IPS-NIHi7 (cell line): ENCODE measurements around the gene PFDN2.
A peak's percentile ranks its signal among the peaks of the same experiment; 100 is the strongest.
"Not testable (repeated sequence)": the region's sequence is repeated elsewhere in the genome, so short reads cannot be mapped to it uniquely, and the experiment has no call there.

Experiments used
- DNase-seq: peaks from one replicate; pipeline ENCODE4 v3.0.0; 2012; ENCODE audit warnings: mixed read lengths; ENCODE audit errors: extremely low spot score

The PFDN2 gene

DNA sequence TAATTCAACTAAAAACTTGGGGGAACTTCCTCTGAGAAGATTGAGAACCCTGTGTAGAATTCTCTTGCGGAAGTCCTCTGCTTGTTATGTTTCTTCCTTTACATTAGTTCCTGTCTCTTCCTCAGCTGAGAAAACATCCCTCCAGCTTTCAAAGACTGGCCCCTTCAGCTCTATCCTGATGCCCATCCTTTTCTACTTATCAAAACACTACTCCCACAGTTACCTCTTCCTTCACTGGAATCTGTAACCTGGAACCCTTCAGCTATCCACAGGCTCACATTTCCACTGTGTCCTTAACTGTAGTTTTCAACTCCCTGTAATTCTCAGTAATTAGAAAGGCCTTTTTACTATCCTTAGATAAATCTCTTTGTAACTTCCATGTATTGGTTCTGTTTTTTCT lies 20.6 kb upstream of the PFDN2 start:
- no peak for DNase-seq

GRCh38 chr1:161137881-161138280 lies 20.0 kb upstream of the PFDN2 start:
- DNase-seq = no peak

DNA sequence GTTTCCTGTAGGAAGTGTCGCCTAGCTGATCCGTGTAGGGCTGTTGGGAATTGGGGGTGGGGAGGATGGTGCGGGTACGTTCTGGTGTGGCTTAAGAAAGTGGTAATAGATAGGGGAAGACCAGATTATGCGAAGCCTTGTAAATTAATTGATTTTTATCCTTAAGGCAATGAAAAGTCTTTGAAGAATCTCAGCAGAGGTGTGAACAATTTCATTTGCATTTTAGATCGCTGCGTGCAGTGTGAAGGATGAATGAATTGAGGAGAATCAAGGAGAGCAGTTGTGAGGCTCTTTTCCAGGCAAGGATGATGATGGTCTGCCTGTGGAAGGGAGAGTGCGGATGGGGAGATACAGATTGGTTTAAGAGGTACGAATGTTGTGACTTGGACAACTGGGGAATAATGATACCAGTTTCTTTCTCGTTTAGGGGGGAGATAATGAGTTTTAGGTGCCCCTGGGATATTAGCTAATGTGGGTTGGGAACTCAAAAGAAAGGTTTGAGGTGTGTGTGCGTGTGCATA lies 15.4 kb upstream of the PFDN2 start:
- no peak for DNase-seq

GRCh38 chr1:161132410-161133219 lies 14.8 kb upstream of the PFDN2 start, which contains the start of gene DEDD:
TSS of gene DEDD (minus strand) at chr1:161132667. CDS start at chr1:161124462, 8,205 bp downstream.
- DNase-seq = peak; percentile 89

- DNase-seq = no peak
Measured at GRCh38 chr1:161131523-161132409, 13.9 kb upstream of the PFDN2 start.

- no peak for DNase-seq
Measured at GRCh38 chr1:161130266-161130665, 12.4 kb upstream of the PFDN2 start.

DNA sequence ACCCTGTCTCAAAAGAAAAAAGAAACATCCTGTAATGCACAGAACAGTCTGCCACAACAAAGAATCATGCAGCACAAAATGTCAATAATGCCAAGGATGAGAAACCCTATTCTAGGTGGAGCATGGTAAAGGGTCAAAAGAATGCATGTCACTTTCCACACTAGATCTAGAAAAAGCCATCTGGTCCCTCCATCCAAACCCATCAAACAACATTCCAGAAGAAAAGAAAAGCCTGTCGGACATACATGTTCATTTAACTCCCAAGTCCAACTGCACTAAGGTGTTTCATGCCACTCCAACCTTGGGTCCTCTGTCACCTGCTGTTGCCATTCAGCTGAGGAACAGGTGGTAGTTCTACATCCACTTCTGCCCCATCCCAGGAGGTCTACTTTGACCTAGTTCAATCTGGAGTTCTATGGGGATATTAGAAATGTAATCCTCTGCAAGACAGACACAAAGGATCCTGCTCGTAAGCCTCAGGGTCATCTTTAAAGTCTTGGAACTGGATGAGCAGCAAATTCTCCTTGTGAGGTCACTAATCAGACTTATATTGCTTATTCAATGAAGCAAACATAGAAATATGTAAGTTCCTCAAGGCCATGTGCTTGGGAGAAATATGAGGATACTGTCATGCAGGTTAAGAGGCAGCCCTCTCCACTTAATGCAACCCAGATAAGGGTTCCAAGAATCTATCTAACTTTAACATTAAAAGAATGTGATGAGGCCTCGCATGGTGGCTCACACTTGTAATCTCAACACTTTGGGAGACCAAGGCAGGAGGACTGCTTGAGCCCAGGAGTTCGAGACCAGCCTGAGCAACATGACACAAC lies 11.0 kb upstream of the PFDN2 start:
- DNase-seq = no peak

- no peak for DNase-seq
Measured at GRCh38 chr1:161127649-161128048, 9.8 kb upstream of the PFDN2 start.

- DNase-seq = no peak
Measured at GRCh38 chr1:161122967-161123366, 5.1 kb upstream of the PFDN2 start.

DNA sequence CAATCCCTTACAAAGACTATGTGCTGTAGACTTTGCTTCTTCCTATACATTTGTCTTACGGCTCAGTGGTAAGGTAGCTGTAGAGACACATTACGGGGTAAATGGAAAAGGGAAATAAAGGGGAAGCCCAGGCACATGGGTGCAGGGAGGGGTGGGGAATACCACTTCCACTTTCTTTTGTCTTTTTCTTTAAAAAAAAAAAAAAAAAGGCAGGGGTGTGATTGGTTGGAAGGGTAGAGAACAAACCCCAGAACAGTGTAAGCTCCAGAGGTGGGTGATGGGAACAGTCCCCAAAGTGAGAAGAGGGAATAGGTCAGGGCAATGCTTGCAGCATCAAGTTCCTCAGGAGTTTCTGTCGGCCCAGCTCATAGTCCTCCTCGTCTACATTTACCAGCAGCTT lies 4.0 kb upstream of the PFDN2 start:
- no peak for DNase-seq

DNA sequence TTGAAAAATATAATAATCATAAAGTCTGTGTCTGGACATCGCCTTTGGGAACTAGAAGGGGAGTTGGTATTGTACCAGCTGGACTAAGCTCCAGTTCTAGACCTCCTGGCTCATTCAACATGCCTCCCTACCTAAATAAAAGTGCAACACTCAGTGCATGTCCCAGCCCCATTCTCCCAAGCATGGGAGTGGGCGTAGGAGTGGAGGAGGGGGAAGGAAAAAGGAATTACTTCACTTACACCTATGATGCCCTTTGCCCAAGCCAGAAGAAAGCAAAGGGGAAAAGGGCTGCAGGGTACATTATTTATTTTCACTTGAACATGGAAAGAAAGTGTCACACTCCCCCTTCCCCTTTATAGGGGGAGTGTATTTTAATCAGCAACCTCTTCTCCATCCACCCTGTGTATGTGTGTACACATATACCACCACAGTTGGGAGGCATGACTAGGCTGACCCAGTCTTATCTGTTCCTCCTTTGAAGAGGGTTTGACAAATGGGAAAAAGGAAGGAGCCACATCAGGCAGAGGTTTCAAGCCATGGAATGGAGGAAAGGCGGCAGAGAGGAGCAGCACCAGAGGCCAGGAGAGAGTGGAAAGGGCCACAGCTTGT lies 3.3 kb upstream of the PFDN2 start:
- no peak for DNase-seq

DNA sequence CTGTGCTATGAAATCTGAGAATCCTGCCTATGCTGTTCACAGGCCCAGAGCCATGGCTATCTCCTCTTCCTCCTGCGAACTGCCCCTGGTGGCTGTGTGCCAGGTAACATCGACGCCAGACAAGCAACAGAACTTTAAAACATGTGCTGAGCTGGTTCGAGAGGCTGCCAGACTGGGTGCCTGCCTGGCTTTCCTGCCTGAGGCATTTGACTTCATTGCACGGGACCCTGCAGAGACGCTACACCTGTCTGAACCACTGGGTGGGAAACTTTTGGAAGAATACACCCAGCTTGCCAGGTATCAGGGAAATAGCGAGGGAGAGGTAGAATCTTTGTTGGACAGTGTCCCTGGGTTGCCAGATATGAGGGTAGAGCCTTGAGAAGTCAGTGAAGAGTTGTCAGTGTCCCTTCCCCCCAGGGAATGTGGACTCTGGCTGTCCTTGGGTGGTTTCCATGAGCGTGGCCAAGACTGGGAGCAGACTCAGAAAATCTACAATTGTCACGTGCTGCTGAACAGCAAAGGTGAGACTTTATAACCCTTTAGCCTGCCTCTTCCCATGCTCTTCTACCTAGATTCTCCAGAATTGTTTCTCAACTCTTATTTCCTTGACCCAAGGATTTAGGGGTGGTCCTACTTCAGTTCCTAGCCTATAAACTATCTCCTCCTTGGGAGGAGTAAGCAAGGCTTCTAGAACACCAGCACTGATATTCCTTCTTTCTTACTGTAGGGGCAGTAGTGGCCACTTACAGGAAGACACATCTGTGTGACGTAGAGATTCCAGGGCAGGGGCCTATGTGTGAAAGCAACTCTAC lies 1.5 kb upstream of the PFDN2 start:
- peak; percentile 72 for DNase-seq

DNA sequence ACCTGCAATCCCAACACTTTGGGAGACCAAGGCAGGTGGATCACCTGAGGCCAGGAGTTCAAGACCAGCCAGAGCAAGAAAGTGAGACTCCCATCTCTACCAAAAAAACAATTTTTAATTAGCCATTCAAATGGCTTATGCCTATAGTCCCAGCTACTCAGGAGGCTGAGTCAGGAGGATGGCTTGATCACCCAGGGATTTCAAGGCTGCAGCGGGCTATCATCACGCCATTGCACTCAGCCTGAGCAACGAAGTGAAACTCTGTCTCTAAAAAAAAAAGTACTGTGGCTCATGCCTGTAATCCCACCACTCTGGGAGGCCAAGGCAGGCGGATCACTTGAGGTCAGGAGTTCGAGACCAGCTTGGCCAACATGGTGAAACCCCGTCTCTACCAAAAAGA lies 1.9 kb downstream of the PFDN2 start:
- not testable (repeated sequence) for DNase-seq

GRCh38 chr1:161115132-161115711 lies 2.6 kb downstream of the PFDN2 start:
- no peak for DNase-seq

DNA sequence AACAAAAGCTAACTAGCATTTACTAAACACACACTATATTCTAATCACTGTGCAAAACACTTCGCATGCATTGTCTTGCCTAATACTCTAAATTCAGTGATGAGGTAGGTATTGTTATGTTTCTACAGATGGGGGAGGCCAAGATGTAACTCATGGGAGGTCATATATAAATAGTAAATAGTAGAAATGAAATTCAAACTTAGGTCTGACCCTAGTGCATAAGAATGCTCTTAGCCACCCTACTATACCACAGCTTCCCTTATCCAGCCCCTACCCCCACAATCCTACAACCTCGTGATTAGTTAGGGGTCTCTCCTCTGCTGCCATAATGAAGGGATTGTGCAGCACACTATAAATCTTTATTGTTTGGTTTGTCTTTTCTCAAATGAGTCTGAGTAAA lies 3.3 kb downstream of the PFDN2 start:
- DNase-seq = no peak

DNA sequence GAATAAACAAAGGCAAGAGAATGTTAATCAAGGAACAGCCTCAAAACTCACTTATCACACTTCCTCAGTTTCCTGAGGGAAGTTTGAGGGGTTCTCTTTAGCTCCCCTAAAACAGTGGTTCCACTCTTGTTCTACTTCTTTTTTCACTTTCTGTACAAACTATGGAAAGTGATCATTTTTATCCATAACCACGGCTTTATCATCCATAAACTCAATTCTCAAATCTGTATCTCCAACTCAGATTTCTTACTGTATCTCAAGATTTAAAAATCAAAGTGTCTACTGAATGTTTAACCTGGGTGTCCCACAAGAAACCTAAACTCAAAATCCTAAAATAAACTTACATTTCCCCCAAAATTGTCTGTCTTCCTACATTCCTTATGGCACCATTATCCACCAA lies 3.9 kb downstream of the PFDN2 start:
- DNase-seq = no peak

- DNase-seq = no peak
Measured at GRCh38 chr1:161111527-161111926, 6.3 kb downstream of the PFDN2 start.

- no peak for DNase-seq
Measured at GRCh38 chr1:161111117-161111516, 6.7 kb downstream of the PFDN2 start.

DNA sequence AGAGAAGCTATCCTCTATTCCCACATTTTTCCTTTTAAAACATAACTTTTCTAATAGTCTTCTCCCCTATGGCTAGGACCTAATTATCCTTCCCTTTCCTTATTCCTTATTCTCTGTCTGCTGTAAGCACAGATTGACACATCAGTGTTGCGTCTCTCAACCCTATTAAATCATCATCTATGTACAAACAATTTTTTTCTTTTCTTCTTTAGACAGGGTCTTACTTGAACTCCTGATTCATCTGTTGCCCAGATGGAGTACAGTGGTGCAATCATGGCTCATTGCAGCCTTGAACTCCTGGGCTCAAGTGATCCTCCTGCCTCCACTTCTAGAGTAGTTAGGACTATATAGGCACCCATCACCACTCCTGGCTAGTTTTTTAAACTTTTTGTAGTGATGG lies 11.4 kb downstream of the PFDN2 start:
- no peak for DNase-seq

DNA sequence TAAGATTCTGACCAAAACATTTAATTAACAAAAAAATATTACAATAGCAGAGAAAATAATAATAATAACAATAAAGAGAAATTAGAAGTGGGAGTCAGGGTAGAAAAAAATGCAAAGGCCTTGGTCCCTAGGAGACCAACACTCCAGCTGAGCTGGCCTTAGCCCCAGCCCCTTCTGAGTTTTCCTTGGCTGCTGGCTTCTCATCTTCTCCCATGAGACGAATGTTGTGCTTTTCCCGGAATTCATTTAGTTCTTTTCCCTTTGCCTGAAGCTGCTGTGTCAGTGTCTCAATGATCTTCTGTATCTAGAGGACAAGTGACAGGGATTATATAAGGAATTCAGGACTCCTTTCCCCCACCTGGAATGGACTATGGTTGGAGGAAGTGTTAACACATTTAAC lies 17.3 kb downstream of the PFDN2 start:
- no peak for DNase-seq
